ENCODE data around the gene RCN2. TPM values are rescaled to one million over a fixed set of nuclear protein-coding genes. Genes with fewer than 3 reads are reported as not detected.

The RCN2 gene
- total and polyA plus RNA-seq, 2 of the 8 experiments (the other 6 are each of a cell fraction or from before 2014, with no cell fraction given) = 65.6 to 137 TPM

DNA sequence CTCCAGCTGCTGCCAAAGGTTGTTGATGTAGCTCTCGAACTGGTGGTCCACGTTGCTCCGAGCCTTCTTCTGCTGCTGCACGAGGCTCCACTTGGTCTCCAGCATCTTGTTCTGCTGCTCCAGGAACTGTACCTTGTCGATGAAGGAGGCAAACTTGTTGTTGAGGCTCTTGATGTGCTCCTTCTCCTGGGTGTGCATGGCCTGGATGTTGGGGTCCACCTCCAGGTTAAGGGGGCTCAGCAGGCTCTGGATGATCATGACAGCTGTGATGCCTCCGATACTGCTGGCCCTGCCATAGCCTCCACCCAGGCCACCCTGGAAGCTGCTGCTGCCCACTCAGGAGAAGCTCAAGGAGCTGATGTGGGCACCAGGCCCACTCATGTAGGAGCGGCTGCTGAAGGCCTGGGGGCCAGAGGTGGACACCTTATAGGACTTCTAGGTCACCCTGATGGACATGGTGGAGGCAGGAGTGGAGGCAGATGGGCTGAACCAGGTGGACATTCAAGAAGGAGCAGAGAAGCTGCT lies 48.5 kb downstream of the RCN2 start (continued):
- TF ChIP-seq RFX5 (IDR thresholded peaks at IDR 0.05; ENCODE audit: borderline replicate concordance, low read depth, low read length) (no peak), CBX8 (IDR thresholded peaks at IDR 0.05; ENCODE audit: borderline replicate concordance, low read depth, low read length) (no peak), SP4 (IDR thresholded peaks at IDR 0.05; ENCODE audit: low read length) (no peak), POU5F1 (IDR thresholded peaks at IDR 0.05; ENCODE audit: low read depth, low read length) (no peak)

Measured in H1 (cell line).